ENCODE results near the gene DCLRE1A. TPM values are rescaled to one million over a fixed set of nuclear protein-coding genes. Genes with fewer than 3 reads are reported as not detected.

Gene DCLRE1A
- total RNA-seq, 2 experiments from 2014 or later, result 17.8 to 18.2 TPM

DNA sequence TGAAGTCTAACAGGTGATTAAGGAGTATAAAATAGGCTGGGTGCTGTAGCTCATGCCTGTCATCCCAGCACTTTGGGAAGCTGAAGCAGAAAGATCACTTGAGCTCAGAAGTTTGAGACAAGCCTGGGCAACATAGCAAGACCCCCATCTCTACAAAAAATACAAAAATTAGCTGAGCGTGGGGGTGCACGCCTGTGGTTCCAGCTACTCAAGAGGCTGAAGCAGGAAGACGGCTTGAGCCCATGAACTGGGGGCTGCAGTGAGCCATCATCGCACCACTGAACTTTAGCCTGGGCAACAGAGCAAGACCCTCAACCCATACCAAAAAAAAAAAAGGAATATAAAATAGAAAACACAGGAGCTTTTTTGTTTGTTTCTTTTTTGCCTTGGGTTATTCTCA, 47.4 kb downstream of the DCLRE1A start:
- DNase-seq, result no peak
- Mint-ChIP-seq H3K27me3 (peaks cover 41% of the 10 kb centered on the region), H3K4me3 (no peak overlapping the region), H3K36me3 (ENCODE audit: low read depth) (no peaks in the 10 kb centered on the region), H3K27ac (no peak overlapping the region), H3K9me3 (no peaks in the 10 kb centered on the region), H3K4me1 (no peaks in the 10 kb centered on the region)
- POLR2A ChIA-PET, result no interaction called here
- CTCF ChIA-PET, result interaction anchor here (0.6 to 1.5 kb wide), 3 partner anchors 297 to 1208 kb away, joined by 3 to 4 read pairs (median 3); no protein-coding TSS in a partner anchor

DNA sequence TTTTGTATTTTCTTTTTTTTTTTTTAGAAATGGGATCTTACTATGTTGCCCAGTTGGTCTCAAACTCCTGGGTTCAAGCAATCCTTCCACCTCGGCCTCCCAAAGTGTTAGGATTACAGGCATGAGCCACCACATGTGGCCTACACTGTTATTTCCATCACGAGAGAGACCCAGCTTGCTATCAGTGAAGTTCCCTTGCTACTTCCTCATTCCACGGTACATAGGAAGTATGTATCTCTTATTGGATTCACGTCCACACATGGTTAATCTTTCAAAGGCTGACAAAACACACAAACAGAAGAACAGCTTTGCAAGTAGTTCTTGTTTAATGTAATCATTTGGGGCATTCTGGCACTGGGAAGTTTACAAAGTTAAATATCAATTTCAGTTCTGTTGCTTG, 50.9 kb downstream of the DCLRE1A start:
- no peaks in the 10 kb centered on the region for H3K9me3 Mint-ChIP-seq

DNA sequence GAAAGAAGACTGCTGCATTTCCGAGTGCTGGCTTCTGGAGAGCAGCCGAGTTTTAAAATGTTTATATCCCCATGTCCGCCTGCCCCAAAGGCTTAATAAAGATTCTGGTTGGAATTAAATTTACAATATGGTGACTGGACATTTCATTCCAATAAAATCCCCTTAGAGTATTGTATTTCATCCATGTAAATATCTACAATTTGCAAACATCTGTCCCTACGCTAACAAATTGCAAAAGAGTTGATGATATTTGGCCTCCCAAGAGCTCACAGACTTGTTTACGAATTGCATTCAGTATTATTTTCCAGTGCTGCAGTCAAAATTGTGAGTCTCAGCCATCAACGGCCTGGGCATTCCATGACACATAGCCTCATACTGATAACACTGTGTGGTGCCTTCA, 52.3 kb downstream of the DCLRE1A start:
- ChIA-PET POLR2A (no interaction called here), CTCF (interaction anchor here (0.8 to 8.5 kb wide), 2 partner anchors 14 to 302 kb away, joined by 4 to 91 read pairs; no protein-coding TSS in a partner anchor)
- no peaks in the 10 kb centered on the region for H3K36me3 Mint-ChIP-seq (ENCODE audit: low read depth)
- no peak for DNase-seq
- H3K9me3 Mint-ChIP-seq, result no peaks in the 10 kb centered on the region
- H3K4me1 Mint-ChIP-seq, result no peaks in the 10 kb centered on the region
- peaks cover 43% of the 10 kb centered on the region for H3K27me3 Mint-ChIP-seq
- no peak overlapping the region for H3K27ac Mint-ChIP-seq
- H3K4me3 Mint-ChIP-seq, result no peak overlapping the region

More for the DNA sequence above, 50.9 kb downstream of the DCLRE1A start:
- Mint-ChIP-seq H3K36me3 (ENCODE audit: low read depth) (no peaks in the 10 kb centered on the region), H3K4me3 (no peak overlapping the region), H3K4me1 (no peaks in the 10 kb centered on the region), H3K27me3 (peaks cover 36% of the 10 kb centered on the region), H3K27ac (no peak overlapping the region)
- DNase-seq, result no peak
- POLR2A ChIA-PET, result no interaction called here
- CTCF ChIA-PET, result interaction anchor here (0.7 to 8.5 kb wide), 2 partner anchors 266 to 301 kb away, joined by 3 to 91 read pairs; no protein-coding TSS in a partner anchor

DNA sequence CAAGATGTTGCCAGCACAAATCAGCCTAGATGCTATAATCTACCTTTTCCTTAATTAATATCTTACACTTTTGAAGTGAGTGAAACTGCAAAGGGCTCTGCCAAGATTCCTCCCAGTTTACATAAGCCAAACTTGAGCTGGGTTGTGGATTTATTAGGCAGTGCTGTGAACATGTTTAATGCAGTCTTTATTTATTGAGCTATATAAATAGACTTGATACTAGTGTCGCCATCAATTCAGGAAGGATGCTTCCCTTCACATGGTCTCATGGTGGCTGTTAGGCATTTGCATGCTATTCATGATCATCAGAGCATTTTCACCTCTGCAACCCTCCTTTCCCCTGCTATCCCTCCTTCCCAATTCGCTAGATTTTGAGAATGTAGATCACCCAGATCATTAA, 62.2 kb downstream of the DCLRE1A start:
- H3K27me3 Mint-ChIP-seq, result peaks cover 41% of the 10 kb centered on the region
- H3K4me3 Mint-ChIP-seq, result no peak overlapping the region
- ChIA-PET CTCF (no interaction called here), POLR2A (no interaction called here)
- no peaks in the 10 kb centered on the region for H3K9me3 Mint-ChIP-seq
- no peaks in the 10 kb centered on the region for H3K36me3 Mint-ChIP-seq (ENCODE audit: low read depth)
- H3K4me1 Mint-ChIP-seq, result no peaks in the 10 kb centered on the region
- no peak overlapping the region for H3K27ac Mint-ChIP-seq
- DNase-seq, result no peak

DNA sequence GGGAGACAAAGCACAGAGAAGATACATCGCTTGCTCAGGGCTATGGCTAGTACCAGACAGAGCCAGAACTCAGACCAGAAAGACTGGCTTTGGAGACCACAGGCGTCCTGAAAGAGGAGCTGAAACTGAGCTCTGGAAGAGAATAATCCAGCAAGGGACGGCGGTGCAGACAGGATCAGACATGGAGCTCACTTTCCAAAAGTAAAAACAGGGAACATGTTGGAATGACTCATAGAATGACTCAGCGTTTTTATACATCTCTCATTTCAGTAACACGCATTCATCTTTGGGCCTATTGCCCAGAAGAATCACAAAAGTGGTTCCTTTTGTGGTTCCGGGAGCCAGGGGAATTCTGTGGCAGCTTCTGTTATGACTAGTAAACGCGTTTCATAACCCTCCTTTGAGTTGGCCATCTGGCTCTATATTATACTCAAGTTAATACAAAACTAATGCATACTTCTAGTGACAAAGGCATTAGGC, 65.2 kb downstream of the DCLRE1A start:
- peaks cover 18% of the 10 kb centered on the region for H3K27me3 Mint-ChIP-seq
- ChIA-PET POLR2A (no interaction called here), CTCF (no interaction called here)
- H3K36me3 Mint-ChIP-seq (ENCODE audit: low read depth), result no peaks in the 10 kb centered on the region
- H3K27ac Mint-ChIP-seq, result no peak overlapping the region
- H3K4me1 Mint-ChIP-seq, result no peaks in the 10 kb centered on the region
- no peak for DNase-seq
- no peak overlapping the region for H3K4me3 Mint-ChIP-seq
- H3K9me3 Mint-ChIP-seq, result no peaks in the 10 kb centered on the region

Other genes starting within 250 kb of the DCLRE1A start
- not detected for gene NRAP, start 190.0 kb downstream of the DCLRE1A start, total RNA-seq
- gene CASP7, start 174.2 kb downstream of the DCLRE1A start, total RNA-seq, result 10 to 100 TPM; 39.0 to 39.3 TPM
- gene PLEKHS1, start 102.4 kb downstream of the DCLRE1A start, total RNA-seq, result under 1 TPM in 1 of 2 experiments, not detected in 1; 0.08 TPM
- gene NHLRC2, start 579 bp upstream of the DCLRE1A start, total RNA-seq, result 10 to 100 TPM; 29.5 to 29.9 TPM
- gene ADRB1, start 189.8 kb upstream of the DCLRE1A start, total RNA-seq, result under 1 TPM; 0.20 TPM